ENCODE data around the gene CSNK2B.
"Not testable (repeated sequence)": the region's sequence is repeated elsewhere in the genome, so short reads cannot be mapped to it uniquely, and the experiment has no call there.

The CSNK2B gene

DNA sequence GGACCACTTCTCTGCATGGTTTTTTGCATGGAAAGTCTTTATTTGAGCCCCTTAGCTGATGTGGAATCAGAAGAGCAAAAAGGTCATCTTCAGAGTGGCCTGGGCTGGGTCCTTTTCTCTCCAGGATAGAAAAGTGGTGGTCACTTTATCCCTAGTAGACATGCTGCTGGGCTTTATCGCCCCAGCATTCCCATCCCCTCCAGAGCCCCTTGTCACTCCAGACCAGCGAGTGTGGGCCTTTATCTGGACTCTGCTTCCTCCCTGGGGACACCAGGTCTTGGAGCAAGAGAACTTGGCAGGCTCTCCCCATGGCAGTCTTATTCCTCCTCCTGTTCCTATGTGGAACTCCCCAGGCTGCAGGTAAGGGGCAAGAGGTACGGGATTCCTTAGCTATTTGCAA lies 40.7 kb downstream of the CSNK2B start, which contains the start of gene LY6G6F:
LY6G6F (plus strand) TSS at position 268 of the 400 bp plus-strand sequence; CDS start at position 309, 41 bp downstream.
- no peak for TF ChIP-seq CTCF (conservative IDR thresholded peaks at IDR 0.05)
- H3K27ac ChIP-seq = no peak within 1 kb of the TSS

- TF ChIP-seq CTCF (conservative IDR thresholded peaks at IDR 0.05) = no peak
- H3K27ac ChIP-seq = no peak overlapping the region
Observed at GRCh38 chr6:31707701-31708100, 41.8 kb downstream of the CSNK2B start.

DNA sequence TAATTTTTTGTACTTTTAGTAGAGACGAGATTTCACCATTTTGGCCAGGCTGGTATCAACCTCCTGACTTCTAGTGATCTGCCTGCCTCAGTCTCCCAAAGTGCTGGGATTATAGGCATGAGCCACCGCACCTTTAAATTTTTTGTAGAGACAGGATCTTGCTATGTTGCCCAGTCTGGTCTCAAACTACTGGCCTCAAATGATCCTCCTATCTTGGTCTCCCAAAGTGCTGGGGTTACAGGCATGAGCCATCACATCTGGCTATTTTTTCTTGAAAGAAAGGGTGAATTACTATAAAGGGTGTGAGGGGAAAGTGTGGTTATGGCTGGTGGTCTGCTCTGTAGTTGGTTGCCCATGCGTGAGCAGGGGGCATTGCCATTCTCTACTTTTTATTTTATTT lies 42.3 kb downstream of the CSNK2B start:
- no peak for TF ChIP-seq CTCF (conservative IDR thresholded peaks at IDR 0.05)
- no peak overlapping the region for H3K27ac ChIP-seq

DNA sequence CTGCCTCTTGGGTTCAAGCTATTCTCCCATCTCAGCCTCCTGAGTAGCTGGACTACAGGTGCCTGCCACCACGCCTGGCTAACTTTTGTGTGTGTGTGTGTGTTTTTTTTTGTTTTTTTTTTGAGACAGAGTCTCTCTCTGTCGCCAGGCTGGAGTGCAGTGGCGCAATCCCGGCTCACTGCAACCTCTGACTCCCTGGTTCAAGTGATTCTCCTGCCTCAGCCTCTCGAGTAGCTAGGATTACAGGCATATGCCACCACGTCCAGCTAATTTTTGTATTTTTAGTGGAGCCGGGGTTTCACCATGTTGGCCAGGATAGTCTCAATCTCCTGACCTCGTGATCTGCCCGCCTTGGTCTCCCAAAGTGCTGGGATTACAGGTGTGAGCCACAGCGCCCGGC lies 43.3 kb downstream of the CSNK2B start:
- H3K27ac ChIP-seq = not testable (repeated sequence)

- H3K27ac ChIP-seq = no peak overlapping the region
- no peak for TF ChIP-seq CTCF (conservative IDR thresholded peaks at IDR 0.05)
Observed at GRCh38 chr6:31710523-31711219, 44.8 kb downstream of the CSNK2B start.

DNA sequence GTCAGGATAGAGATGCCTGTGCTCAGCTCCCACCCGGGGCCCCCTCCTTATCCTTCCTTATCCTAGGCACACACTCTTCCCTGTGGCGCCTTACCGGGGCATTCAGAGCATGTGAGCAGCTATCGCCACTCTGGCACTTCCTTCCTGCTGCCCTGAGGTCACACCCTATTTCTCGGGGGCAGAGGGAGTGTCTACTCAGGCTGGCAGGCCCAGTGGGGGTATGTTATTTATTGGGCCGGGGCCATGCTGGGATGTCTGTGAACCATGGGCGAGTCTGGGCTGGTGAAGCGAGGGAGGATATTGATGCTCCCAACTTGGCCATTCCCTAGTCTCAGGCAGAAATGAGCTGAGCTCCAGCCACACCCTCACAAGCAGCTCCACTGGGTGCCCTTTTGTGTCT lies 45.4 kb downstream of the CSNK2B start:
- no peak for TF ChIP-seq CTCF (conservative IDR thresholded peaks at IDR 0.05)

DNA sequence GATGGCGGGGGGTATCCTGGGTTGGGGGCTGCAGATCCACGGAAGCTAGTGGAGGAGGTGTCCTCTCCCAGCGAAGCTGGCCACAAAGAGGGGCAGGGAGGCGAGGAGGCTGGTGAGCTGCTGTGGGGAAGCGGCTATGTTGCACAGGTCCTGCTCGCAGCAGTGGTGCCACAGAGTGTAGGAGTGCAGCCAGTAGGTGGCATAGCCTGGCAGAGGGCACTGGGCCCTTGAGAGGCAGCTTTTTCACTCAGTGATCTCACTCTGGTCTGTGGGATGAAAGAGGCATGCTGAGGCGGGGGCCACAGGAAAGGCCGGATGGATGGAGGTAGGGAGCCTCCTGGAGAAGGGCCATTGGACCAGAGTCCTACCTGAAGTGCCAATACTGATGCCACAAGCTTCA lies 46.4 kb downstream of the CSNK2B start:
- TF ChIP-seq CTCF (conservative IDR thresholded peaks at IDR 0.05) = peak; percentile 76
- no peak overlapping the region for H3K27ac ChIP-seq

More for the DNA sequence above, 45.4 kb downstream of the CSNK2B start:
- no peak overlapping the region for H3K27ac ChIP-seq

DNA sequence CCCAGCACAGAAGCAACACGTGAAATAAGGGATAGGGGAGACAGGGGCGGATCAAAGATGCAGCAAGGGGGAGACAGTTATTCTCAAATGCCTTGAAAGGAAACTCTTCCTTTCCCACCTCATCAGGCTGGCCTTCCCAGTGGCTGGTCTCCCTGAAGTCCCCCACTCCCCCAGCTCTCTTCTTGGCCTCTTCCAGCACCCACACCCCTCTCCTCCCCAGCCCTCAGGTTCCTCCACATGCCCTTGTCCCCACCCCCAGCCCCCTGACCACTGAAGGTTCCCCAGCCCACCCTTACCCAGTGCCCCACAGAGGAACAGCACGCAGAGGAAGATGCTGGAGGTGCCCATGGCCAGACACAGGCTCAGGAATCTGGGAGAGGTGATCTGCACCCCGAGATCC lies 47.6 kb downstream of the CSNK2B start:
- no peak for TF ChIP-seq CTCF (conservative IDR thresholded peaks at IDR 0.05)

More for the DNA sequence above, 47.6 kb downstream of the CSNK2B start:
- H3K27ac ChIP-seq = no peak overlapping the region

Measured in VCaP (cell line).